WTC11 (cell line): ENCODE data around the gene ZNF768. TPM values are rescaled to one million over a fixed set of nuclear protein-coding genes. Genes with fewer than 3 reads are reported as not detected.
A peak's percentile ranks its signal among the peaks of the same experiment; 100 is the strongest.

Source experiments
- ATAC-seq: fragments of 200-7000 bp; cut with Tn5 transposase; 2 replicates; pipeline ENCODE4 v1.10.0; 2021; ENCODE audit warnings: mild to moderate bottlenecking, moderate library complexity
- CTCF ChIA-PET: fragments of 300-600 bp; sonication (Branson Sonifier 250); formaldehyde crosslinking; loops from one replicate; lab custom pipeline; 2021; ENCODE audit warnings: antibody characterized with exemption; lab: Charles Lee
- POLR2A ChIA-PET: fragments of 350-600 bp; sonication (Branson Sonifier 250); formaldehyde crosslinking; loops from one replicate; lab custom pipeline; 2021; ENCODE audit warnings: antibody characterized with exemption; lab: Charles Lee
- DNase-seq: peaks from one replicate; pipeline ENCODE4 v3.0.0; 2021; ENCODE audit warnings: low spot score
- H3K27ac Mint-ChIP-seq: 2 replicates; pipeline ENCODE4 v1.8.0; 2021; ENCODE audit warnings: mixed read lengths
- H3K27me3 Mint-ChIP-seq: 2 replicates; pipeline ENCODE4 v1.8.0; 2021; ENCODE audit warnings: low read depth, mild to moderate bottlenecking, moderate library complexity, mixed read lengths
- H3K36me3 Mint-ChIP-seq: 2 replicates; pipeline ENCODE4 v1.8.0; 2021; ENCODE audit warnings: mixed read lengths
- H3K4me1 Mint-ChIP-seq: 2 replicates; pipeline ENCODE4 v1.8.0; 2022; ENCODE audit warnings: mixed read lengths
- H3K4me3 Mint-ChIP-seq: 2 replicates; pipeline ENCODE4 v1.8.0; 2021; ENCODE audit warnings: mild to moderate bottlenecking, moderate library complexity, mixed read lengths
- H3K9me3 Mint-ChIP-seq: 2 replicates; pipeline ENCODE4 v1.8.0; 2021; ENCODE audit warnings: mixed read lengths
- ELF4 ChIP-seq: sonication (generic); formaldehyde crosslinking; IDR thresholded peaks from 2 replicates; pipeline ENCODE4 v1.8.1; 2022; ENCODE audit warnings: low read depth, mild to moderate bottlenecking, moderate library complexity, missing genetic modification reagents
- EMX1 ChIP-seq: fragments of 250-450 bp; sonication (Bioruptor Pico); IDR thresholded peaks from 2 replicates; pipeline ENCODE4 v1.8.0; 2021; ENCODE audit warnings: mild to moderate bottlenecking
- ESRRA ChIP-seq: sonication (generic); formaldehyde crosslinking; IDR thresholded peaks from 2 replicates; pipeline ENCODE4 v1.8.1; 2022; ENCODE audit warnings: mild to moderate bottlenecking, missing genetic modification reagents, borderline replicate concordance
- FOXP1 ChIP-seq: sonication (generic); formaldehyde crosslinking; IDR thresholded peaks from 2 replicates; pipeline ENCODE4 v1.8.0; 2022; ENCODE audit warnings: missing genetic modification reagents, mild to moderate bottlenecking, moderate library complexity, borderline replicate concordance
- MYBL2 ChIP-seq: sonication (generic); formaldehyde crosslinking; IDR thresholded peaks from 2 replicates; pipeline ENCODE4 v1.8.1; 2023; ENCODE audit warnings: mild to moderate bottlenecking, moderate library complexity, missing genetic modification reagents
- NR2C2 ChIP-seq: sonication (generic); formaldehyde crosslinking; IDR thresholded peaks from 2 replicates; pipeline ENCODE4 v1.8.0; 2022; ENCODE audit warnings: mild to moderate bottlenecking, missing genetic modification reagents
- TEAD4 ChIP-seq: sonication (generic); formaldehyde crosslinking; IDR thresholded peaks from 2 replicates; pipeline ENCODE4 v1.8.0; 2022; ENCODE audit warnings: mild to moderate bottlenecking, missing genetic modification reagents
- ZNF317 ChIP-seq: sonication (generic); formaldehyde crosslinking; IDR thresholded peaks from 2 replicates; pipeline ENCODE4 v1.8.1; 2023; ENCODE audit warnings: low read depth, mild to moderate bottlenecking, moderate library complexity, missing genetic modification reagents, borderline replicate concordance
- ZNF671 ChIP-seq: fragments of 250-450 bp; sonication (Bioruptor Pico); IDR thresholded peaks from 2 replicates; pipeline ENCODE4 v1.8.0; 2021; ENCODE audit warnings: mild to moderate bottlenecking
- total RNA-seq: library from RNA; stranded (reverse); gene quantifications from 3 replicates; pipeline ENCODE4 v1.2.3, GENCODE V29; 2021
- TF ChIP-seq, protein P1 (sequence below): sonication (generic); formaldehyde crosslinking; IDR thresholded peaks from 2 replicates; pipeline ENCODE4 v1.8.0; 2022; ENCODE audit warnings: missing genetic modification reagents
- TF ChIP-seq, protein P2 (sequence below): sonication (generic); formaldehyde crosslinking; IDR thresholded peaks from 2 replicates; pipeline ENCODE4 v1.8.1; 2022; ENCODE audit warnings: mild to moderate bottlenecking, missing genetic modification reagents, moderate library complexity, borderline replicate concordance
- TF ChIP-seq, protein P3 (sequence below): sonication (generic); formaldehyde crosslinking; IDR thresholded peaks from 2 replicates; pipeline ENCODE4 v1.8.1; 2022; ENCODE audit warnings: low read depth, mild to moderate bottlenecking, moderate library complexity, missing genetic modification reagents, borderline replicate concordance
- TF ChIP-seq, protein P4 (sequence below): sonication (generic); formaldehyde crosslinking; IDR thresholded peaks from 2 replicates; pipeline ENCODE4 v1.8.0; 2022; ENCODE audit warnings: mild to moderate bottlenecking, missing genetic modification reagents
- TF ChIP-seq, protein P5 (sequence below): fragments of 250-450 bp; sonication (Bioruptor Pico); IDR thresholded peaks from 2 replicates; pipeline ENCODE4 v1.9.0; 2021; ENCODE audit warnings: moderate library complexity, mild to moderate bottlenecking, inconsistent platforms, borderline replicate concordance
- TF ChIP-seq, protein P6 (sequence below): sonication (generic); formaldehyde crosslinking; conservative IDR thresholded peaks from 2 replicates; pipeline ENCODE4 v1.8.1; 2023; ENCODE audit warnings: mild to moderate bottlenecking, low read depth, missing genetic modification reagents, moderate library complexity

Gene ZNF768
- total RNA-seq, 1 experiment from 2014 or later: 35.9 TPM

DNA sequence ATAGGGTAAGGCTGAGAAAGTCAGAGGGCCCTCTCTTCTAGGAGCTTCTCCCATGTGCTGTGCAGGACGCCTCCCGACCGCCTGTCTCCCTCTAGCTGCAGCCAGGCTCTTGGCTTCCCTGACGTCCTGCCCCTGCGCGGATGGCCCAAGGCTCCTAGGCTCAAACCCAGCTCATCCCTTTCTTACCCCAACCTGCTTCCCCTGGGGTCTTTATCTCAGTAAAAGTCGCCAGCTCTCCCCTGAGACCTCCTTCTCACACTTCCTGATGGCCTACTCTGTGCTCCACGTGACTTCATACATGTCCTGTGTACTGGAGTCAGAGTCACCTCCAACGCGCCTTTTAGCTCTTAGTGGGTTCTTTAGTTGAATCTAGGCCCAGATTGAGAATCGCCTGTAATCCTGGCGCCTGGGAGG, 9.4 kb upstream of the ZNF768 start (continued):
- TF ChIP-seq, protein P1, sequence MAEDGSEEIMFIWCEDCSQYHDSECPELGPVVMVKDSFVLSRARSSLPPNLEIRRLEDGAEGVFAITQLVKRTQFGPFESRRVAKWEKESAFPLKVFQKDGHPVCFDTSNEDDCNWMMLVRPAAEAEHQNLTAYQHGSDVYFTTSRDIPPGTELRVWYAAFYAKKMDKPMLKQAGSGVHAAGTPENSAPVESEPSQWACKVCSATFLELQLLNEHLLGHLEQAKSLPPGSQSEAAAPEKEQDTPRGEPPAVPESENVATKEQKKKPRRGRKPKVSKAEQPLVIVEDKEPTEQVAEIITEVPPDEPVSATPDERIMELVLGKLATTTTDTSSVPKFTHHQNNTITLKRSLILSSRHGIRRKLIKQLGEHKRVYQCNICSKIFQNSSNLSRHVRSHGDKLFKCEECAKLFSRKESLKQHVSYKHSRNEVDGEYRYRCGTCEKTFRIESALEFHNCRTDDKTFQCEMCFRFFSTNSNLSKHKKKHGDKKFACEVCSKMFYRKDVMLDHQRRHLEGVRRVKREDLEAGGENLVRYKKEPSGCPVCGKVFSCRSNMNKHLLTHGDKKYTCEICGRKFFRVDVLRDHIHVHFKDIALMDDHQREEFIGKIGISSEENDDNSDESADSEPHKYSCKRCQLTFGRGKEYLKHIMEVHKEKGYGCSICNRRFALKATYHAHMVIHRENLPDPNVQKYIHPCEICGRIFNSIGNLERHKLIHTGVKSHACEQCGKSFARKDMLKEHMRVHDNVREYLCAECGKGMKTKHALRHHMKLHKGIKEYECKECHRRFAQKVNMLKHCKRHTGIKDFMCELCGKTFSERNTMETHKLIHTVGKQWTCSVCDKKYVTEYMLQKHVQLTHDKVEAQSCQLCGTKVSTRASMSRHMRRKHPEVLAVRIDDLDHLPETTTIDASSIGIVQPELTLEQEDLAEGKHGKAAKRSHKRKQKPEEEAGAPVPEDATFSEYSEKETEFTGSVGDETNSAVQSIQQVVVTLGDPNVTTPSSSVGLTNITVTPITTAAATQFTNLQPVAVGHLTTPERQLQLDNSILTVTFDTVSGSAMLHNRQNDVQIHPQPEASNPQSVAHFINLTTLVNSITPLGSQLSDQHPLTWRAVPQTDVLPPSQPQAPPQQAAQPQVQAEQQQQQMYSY (CRISPR knock-in tag): no peak
- TF ChIP-seq MYBL2 (CRISPR knock-in tag) (no peak), ZNF671 (no peak), FOXP1 (CRISPR knock-in tag) (no peak)
- TF ChIP-seq, protein P2, sequence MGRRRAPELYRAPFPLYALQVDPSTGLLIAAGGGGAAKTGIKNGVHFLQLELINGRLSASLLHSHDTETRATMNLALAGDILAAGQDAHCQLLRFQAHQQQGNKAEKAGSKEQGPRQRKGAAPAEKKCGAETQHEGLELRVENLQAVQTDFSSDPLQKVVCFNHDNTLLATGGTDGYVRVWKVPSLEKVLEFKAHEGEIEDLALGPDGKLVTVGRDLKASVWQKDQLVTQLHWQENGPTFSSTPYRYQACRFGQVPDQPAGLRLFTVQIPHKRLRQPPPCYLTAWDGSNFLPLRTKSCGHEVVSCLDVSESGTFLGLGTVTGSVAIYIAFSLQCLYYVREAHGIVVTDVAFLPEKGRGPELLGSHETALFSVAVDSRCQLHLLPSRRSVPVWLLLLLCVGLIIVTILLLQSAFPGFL (CRISPR knock-in tag): 0 out of 2 replicates have a peak, but pooled peaks have one; percentile 40
- TF ChIP-seq, protein P3, sequence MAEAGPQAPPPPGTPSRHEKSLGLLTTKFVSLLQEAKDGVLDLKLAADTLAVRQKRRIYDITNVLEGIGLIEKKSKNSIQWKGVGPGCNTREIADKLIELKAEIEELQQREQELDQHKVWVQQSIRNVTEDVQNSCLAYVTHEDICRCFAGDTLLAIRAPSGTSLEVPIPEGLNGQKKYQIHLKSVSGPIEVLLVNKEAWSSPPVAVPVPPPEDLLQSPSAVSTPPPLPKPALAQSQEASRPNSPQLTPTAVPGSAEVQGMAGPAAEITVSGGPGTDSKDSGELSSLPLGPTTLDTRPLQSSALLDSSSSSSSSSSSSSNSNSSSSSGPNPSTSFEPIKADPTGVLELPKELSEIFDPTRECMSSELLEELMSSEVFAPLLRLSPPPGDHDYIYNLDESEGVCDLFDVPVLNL: no peak
- TF ChIP-seq, protein P4, sequence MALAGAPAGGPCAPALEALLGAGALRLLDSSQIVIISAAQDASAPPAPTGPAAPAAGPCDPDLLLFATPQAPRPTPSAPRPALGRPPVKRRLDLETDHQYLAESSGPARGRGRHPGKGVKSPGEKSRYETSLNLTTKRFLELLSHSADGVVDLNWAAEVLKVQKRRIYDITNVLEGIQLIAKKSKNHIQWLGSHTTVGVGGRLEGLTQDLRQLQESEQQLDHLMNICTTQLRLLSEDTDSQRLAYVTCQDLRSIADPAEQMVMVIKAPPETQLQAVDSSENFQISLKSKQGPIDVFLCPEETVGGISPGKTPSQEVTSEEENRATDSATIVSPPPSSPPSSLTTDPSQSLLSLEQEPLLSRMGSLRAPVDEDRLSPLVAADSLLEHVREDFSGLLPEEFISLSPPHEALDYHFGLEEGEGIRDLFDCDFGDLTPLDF (CRISPR knock-in tag): 0 out of 2 replicates have a peak, but pooled peaks have one; percentile 29
- TF ChIP-seq, all 79 proteins: peak for 10

DNA sequence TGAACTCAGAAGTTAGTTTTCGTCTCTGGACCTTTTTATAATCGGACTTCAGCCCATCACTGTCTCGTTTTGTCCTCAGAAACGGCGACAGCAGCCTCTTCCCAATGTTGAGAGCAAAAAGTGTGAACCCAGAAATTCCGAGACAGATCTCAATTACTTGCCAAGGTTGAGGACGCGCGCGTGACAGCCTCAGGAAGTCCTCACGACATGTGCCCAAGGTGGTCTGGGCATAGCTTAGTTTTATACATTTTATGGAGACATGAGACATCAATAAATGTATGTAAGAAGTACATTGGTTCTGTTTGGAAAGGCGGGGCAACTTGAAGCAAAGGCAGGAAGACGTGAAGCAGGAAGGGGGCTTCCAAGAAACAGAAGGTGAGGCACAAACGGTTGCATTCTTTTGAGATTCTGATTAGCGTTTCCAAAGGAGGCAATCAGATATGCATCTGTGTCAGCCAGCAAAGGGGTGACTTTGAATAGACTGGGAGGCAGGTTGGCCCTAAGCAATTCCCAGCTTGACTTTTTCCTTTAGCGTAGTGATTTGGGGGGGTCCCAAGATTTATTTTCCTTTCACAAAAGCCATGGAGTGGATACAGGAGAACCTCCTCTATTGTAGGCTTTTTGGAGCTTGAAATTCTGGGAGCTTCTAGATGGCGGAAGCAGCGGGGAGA, 8.9 kb upstream of the ZNF768 start:
- DNase-seq (no peak), ATAC-seq (peak; percentile 34)
- ChIA-PET POLR2A (interaction anchor here (1.0 to 3.1 kb wide), 10 partner anchors 8 to 117 kb away, joined by 3 to 42 read pairs (median 6); partner anchors contain the start of genes ZNF688, ZNF689 and ZNF764), CTCF (interaction anchor here (0.6 to 4.7 kb wide), 37 partner anchors 8 to 423 kb away, joined by 3 to 41 read pairs (median 5); partner anchors contain the start of genes DCTPP1, PRR14, ZNF48 and ZNF688)
- Mint-ChIP-seq H3K4me3 (peak overlapping the region; percentile 95), H3K27ac (peak overlapping the region; percentile 99), H3K36me3 (peaks cover 16% of the 10 kb centered on the region), H3K9me3 (no peaks in the 10 kb centered on the region), H3K4me1 (peaks cover 27% of the 10 kb centered on the region), H3K27me3 (no peaks in the 10 kb centered on the region)
- TF ChIP-seq ZNF317 (CRISPR knock-in tag) (no peak), TEAD4 (CRISPR knock-in tag) (peak; percentile 24; the same call in 1 of the 2 replicates)

DNA sequence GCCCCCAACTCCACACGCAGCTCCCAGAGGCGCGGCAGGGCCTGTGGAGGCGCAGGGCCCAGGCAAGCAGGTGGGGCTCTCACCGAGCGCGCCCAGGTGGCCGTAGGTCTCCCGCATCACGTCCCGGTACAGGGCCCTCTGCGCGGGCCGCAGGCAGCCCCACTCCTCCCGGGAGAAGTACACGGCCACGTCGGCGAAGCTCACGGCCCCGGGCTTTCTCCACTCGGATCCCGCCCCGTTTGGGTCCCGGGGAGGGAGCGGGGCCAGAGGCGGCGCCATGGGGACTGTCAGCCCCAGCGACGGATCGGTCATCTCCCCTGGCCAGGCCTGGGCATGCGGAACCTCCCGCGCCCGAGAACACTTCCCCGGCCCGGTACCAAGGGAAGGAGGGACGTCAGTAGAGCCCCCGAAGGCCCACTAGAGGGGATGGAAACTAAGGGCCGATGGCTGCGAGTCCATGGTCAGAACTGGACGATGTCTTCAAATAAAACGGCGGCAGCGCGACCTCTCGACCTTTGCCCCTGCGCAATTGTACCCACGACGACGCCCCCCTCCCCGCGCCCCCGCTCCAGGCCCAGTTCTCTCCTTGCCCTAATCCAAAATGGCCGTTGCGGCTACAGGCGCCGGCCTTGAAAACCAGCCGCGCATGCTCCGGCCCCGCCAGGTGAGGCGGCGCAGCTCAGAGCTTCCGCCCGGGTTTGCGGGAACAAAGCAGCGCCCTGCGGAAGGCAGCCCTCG, 8.2 kb upstream of the ZNF768 start, which contains the start of gene ZNF747:
Gene ZNF747, minus strand, starts transcription at position 491 of the 738 bp plus-strand sequence. Its CDS starts 179 bp downstream, at position 312.
- DNase-seq (peak; percentile 89), ATAC-seq (peak; percentile 68)
- H3K36me3 Mint-ChIP-seq: peaks cover 16% of the 10 kb centered on the region
- peaks cover 27% of the 10 kb centered on the region for H3K4me1 Mint-ChIP-seq
- H3K27me3 Mint-ChIP-seq: no peaks in the 10 kb centered on the region
- H3K27ac Mint-ChIP-seq: peak within 1 kb of the TSS; percentile 99
- ChIA-PET POLR2A (interaction anchor here (0.6 to 3.1 kb wide), 13 partner anchors 16 to 116 kb away, joined by 3 to 42 read pairs (median 4); partner anchors contain the start of genes ZNF688, ZNF689 and ZNF764), CTCF (interaction anchor here (0.5 to 4.7 kb wide), 15 partner anchors 16 to 422 kb away, joined by 3 to 41 read pairs (median 6); partner anchors contain the start of genes DCTPP1, ZNF688, ZNF764 and ZNF785)
- peak within 1 kb of the TSS; percentile 95 for H3K4me3 Mint-ChIP-seq
- H3K9me3 Mint-ChIP-seq: no peaks in the 10 kb centered on the region
- TF ChIP-seq, protein P5, sequence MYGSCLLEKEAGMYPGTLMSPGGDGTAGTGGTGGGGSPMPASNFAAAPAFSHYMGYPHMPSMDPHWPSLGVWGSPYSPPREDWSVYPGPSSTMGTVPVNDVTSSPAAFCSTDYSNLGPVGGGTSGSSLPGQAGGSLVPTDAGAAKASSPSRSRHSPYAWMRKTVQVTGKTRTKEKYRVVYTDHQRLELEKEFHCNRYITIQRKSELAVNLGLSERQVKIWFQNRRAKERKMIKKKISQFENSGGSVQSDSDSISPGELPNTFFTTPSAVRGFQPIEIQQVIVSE (CRISPR knock-in tag): no peak
- TF ChIP-seq EMX1 (CRISPR knock-in tag) (no peak), FOXP1 (CRISPR knock-in tag) (no peak; the same call in 1 of the 2 replicates), NR2C2 (CRISPR knock-in tag) (peak; percentile 83), ESRRA (peak; percentile 86), ELF4 (CRISPR knock-in tag) (no peak)
- TF ChIP-seq, protein P6, sequence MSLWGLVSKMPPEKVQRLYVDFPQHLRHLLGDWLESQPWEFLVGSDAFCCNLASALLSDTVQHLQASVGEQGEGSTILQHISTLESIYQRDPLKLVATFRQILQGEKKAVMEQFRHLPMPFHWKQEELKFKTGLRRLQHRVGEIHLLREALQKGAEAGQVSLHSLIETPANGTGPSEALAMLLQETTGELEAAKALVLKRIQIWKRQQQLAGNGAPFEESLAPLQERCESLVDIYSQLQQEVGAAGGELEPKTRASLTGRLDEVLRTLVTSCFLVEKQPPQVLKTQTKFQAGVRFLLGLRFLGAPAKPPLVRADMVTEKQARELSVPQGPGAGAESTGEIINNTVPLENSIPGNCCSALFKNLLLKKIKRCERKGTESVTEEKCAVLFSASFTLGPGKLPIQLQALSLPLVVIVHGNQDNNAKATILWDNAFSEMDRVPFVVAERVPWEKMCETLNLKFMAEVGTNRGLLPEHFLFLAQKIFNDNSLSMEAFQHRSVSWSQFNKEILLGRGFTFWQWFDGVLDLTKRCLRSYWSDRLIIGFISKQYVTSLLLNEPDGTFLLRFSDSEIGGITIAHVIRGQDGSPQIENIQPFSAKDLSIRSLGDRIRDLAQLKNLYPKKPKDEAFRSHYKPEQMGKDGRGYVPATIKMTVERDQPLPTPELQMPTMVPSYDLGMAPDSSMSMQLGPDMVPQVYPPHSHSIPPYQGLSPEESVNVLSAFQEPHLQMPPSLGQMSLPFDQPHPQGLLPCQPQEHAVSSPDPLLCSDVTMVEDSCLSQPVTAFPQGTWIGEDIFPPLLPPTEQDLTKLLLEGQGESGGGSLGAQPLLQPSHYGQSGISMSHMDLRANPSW (CRISPR knock-in tag): no peak
